GM21515 (cell line): ENCODE measurements around the gene SDCCAG8.

ENCODE experiments used
- ATAC-seq: cut with Tn5 transposase; IDR thresholded peaks from one replicate; pipeline ENCODE4 v1.9.1; 2021; ENCODE audit not compliant: unreplicated experiment

Gene SDCCAG8

GRCh38 chr1:243542739-243543415, 287.0 kb downstream of the SDCCAG8 start:
- ATAC-seq: no peak

GRCh38 chr1:243543501-243543900, 287.7 kb downstream of the SDCCAG8 start:
- ATAC-seq: no peak

- ATAC-seq: no peak
These were observed 290.6 kb downstream of the SDCCAG8 start for GRCh38 chr1:243546457-243546856.

- ATAC-seq: no peak
These were observed 292.1 kb downstream of the SDCCAG8 start for GRCh38 chr1:243547891-243548290.

- ATAC-seq: no peak
These were observed 292.7 kb downstream of the SDCCAG8 start for GRCh38 chr1:243548516-243548915.

- ATAC-seq: no peak
These were observed 293.3 kb downstream of the SDCCAG8 start for GRCh38 chr1:243549108-243549507.
